NCI-H1092 treated with DMSO at 0.1 percent for 48 hours (cell line): ENCODE data around the gene ADORA2B.
A peak's percentile ranks its signal among the peaks of the same experiment; 100 is the strongest.
"Not testable (repeated sequence)": the region's sequence is repeated elsewhere in the genome, so short reads cannot be mapped to it uniquely, and the experiment has no call there.

Experiments
- DNase-seq: peaks from one replicate; lab custom pipeline; 2025; lab: John Stamatoyannopoulos, UW

The ADORA2B gene

GRCh38 chr17:15944759-15945526 is at the start of gene ADORA2B:
TSS of gene ADORA2B (plus strand) at chr17:15945130. CDS start at chr17:15945249, 119 bp downstream.
- DNase-seq: peak; percentile 57

- DNase-seq: no peak
Measured at GRCh38 chr17:15896277-15896676, 48.7 kb upstream of the ADORA2B start.

GRCh38 chr17:15896834-15897233 is 48.1 kb upstream of the ADORA2B start:
- DNase-seq: no peak

GRCh38 chr17:15899596-15899995 is 45.3 kb upstream of the ADORA2B start:
- not testable (repeated sequence) for DNase-seq

GRCh38 chr17:15900871-15901270 is 44.1 kb upstream of the ADORA2B start:
- DNase-seq: no peak

GRCh38 chr17:15905236-15905635 is 39.7 kb upstream of the ADORA2B start:
- DNase-seq: not testable (repeated sequence)

GRCh38 chr17:15907290-15907689 is 37.6 kb upstream of the ADORA2B start:
- no peak for DNase-seq

- no peak for DNase-seq
Measured at GRCh38 chr17:15908378-15908777, 36.6 kb upstream of the ADORA2B start.

GRCh38 chr17:15909481-15909991 is 35.4 kb upstream of the ADORA2B start:
- DNase-seq: no peak

- no peak for DNase-seq
Measured at GRCh38 chr17:15910791-15911190, 34.1 kb upstream of the ADORA2B start.

GRCh38 chr17:15911701-15912100 is 33.2 kb upstream of the ADORA2B start:
- not testable (repeated sequence) for DNase-seq

- DNase-seq: no peak
Measured at GRCh38 chr17:15912416-15912955, 32.4 kb upstream of the ADORA2B start.

- no peak for DNase-seq
Measured at GRCh38 chr17:15913826-15914225, 31.1 kb upstream of the ADORA2B start.

- no peak for DNase-seq
Measured at GRCh38 chr17:15914400-15915170, 30.3 kb upstream of the ADORA2B start.

- DNase-seq: no peak
Measured at GRCh38 chr17:15915961-15916360, 29.0 kb upstream of the ADORA2B start.

- DNase-seq: no peak
Measured at GRCh38 chr17:15917021-15917437, 27.9 kb upstream of the ADORA2B start.

GRCh38 chr17:15917438-15918027 is 27.4 kb upstream of the ADORA2B start:
- DNase-seq: no peak

- no peak for DNase-seq
Measured at GRCh38 chr17:15918261-15918660, 26.7 kb upstream of the ADORA2B start.

- no peak for DNase-seq
Measured at GRCh38 chr17:15918661-15919259, 26.2 kb upstream of the ADORA2B start.

GRCh38 chr17:15919466-15919865 is 25.5 kb upstream of the ADORA2B start:
- no peak for DNase-seq

- DNase-seq: no peak
Measured at GRCh38 chr17:15920758-15921239, 24.1 kb upstream of the ADORA2B start.

- no peak for DNase-seq
Measured at GRCh38 chr17:15921640-15922039, 23.3 kb upstream of the ADORA2B start.
